ENCODE data around the gene ALDH8A1.

Gene ALDH8A1

DNA sequence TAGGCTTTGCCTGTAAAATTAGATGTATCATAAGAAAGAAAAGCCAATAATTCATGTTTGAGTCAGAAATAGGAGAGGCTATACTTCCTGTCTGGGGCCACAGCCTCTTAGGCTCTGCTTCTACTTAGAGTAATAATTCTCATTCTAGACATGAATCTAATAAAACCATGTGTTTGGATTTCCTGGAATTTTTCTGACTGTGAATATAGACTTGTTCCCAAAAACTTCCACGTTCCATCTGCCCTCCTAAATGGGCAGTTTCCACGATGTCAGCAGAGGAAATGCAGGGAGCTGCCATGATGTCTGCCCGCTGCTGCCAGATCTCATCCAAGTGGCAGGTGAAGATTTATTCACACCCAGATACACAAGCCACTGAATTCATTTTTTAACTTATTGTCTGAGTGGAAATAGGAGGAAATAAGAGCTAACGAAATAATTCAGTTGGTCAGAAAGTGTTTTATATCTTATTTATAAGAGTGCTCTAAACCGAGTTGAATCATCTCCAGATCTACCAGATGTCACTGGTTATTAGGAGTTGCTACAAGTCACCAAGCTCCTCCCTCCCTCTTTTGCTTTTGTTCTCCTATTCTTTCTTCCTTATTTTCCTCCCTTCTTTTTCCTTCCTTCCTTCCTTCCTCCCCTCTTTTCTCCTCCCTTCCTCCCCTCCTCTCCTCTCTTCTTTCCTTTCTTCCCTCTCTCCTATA lies 69.3 kb downstream of the ALDH8A1 start:
- in situ Hi-C loops (cut with MboI; ENCODE audit: low sequenced_read_pairs): no loop called here

DNA sequence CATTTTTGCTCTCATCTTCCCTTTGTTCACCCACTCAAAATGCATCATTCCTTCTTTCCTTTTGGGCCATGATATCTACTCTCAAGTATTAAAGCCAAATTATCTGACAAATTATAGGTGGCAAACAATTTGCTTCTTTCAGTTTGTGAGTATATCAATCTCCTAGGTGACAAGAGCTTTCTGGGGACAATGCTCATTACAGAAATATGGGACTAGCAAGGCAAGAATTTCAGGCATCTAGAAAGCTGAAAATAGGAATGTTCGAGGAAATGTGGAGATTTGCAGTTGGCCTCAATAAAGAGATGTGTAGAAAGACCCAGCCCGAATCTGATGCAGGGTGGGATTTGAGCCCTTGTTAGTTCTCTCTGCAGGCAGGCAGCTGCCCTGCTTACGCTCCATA lies 71.8 kb downstream of the ALDH8A1 start:
- in situ Hi-C loops (cut with MboI; ENCODE audit: low sequenced_read_pairs): no loop called here

DNA sequence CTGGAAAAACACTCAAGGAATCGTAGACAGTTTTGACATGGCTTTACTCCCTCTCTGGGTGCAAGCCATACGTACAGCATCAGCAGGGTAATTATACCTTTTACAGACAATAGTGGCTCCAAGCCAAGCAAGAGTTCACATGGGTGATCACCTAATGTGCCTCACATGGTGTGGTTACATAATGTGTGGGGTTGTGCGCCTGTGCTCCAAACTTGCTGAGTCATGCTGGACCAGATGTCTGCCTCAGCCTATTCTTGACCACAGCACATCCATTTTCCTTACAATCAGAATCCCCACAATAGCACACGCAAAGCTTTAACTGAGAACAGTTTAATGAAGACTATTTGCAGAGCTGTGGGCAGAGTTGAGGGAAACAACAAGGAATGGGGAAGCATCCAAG lies 74.5 kb downstream of the ALDH8A1 start:
- in situ Hi-C loops (cut with MboI; ENCODE audit: low sequenced_read_pairs): no loop called here

DNA sequence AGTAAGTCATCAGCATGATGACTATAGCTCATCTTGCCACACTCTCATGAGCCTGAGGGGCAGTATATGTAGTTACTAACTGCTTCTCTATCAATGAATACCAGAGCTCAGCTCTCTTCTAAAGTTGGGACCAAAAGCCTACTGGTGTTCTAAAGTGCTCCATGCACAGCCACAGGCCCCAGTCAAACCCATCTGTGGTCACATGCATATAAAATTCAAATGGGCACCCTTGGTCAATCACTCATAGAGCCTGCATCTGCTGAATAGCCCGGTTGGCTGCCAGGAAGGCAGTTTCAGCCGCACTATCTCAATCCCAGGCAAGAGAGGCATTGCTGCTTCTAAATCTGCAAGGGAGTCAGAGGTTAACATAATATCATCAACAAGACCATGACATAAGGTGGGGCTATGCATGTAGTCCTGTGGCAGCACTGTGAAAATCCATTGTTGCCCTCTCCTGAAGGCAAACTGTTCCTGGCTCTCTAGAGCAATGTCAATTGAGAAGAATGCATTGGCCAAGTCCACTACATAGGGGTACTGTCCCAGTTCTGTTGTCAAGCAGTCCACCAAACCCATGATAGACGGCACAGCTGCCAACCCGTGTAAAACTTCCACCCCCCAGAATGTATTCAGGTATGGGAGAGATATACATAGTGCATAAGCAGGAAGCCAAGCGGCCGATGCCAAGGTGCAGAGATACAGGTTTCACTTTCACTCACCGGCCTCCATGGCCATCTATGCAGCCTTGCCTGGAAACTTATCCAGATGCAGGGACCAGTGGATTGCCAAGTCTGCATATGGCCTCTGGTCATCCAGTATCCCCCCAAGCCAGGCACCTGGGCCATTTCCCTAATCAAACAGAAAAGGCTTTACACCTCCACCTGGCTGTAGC lies 76.2 kb downstream of the ALDH8A1 start:
- in situ Hi-C loops (cut with MboI; ENCODE audit: low sequenced_read_pairs): no loop called here

DNA sequence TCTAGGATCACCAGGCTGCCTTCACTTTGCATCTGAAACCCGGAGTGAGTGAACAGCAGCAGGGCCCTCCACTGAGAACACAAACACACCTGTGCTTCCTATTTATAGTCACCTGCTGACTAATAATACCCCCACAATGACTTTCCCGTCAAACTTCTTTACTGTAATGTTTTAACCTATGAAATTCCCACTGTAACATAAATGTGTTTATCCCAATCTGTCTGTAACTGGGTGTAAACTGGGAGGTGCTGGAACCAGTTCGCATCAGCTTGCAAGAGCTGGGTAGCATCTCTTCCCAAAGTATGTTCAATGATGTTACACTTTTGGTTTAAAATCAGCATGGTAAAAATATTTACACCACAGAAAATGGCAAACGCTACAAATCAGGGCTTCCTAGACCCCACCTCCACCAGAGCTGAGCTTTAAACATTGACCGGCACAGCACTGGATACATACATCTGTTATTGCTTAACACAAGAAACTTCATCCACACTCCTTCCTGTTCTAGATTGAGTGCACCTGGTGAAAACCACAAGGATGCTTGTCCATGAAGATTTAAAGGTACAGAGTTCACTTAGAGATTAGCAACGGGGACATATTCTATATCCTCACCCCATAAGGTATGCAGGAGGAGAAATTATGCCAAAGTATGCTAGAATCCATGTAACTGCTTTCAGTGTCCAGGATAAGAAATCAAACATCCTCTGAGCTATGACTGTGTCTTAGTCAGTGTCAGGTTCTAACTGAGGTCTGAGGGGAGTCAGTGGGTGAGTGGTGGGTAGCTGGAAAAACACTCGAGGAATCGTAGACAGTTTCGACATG lies 79.0 kb downstream of the ALDH8A1 start:
- in situ Hi-C loops (cut with MboI; ENCODE audit: low sequenced_read_pairs): no loop called here

DNA sequence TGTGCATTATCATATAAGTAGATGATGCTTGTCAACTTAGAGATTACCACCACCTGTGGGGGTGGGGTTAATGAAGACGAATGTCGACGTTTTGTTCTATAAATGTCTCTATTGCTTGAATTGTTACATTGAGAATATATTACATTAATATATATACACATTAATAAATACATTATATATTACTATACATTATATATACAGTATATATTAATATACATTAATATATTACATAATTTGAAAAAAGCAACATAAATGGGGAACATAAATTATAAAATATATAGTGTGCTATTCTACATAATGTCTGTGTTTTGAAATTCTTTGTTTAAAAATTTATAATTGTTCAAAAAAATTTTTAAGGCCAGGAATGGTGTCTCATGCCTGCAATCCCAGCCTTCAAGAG lies 81.1 kb downstream of the ALDH8A1 start:
- in situ Hi-C loops (cut with MboI; ENCODE audit: low sequenced_read_pairs): no loop called here

Measured in HL-60/S4 treated with retinoic acid at 250 ng/mL for 4 days and 3 days (cell line).